HepG2 (cell line): Measurements from ENCODE around the gene CXorf38. TPM values are rescaled to one million over a fixed set of nuclear protein-coding genes. Genes with fewer than 3 reads are reported as not detected.
"Not testable (repeated sequence)": the region's sequence is repeated elsewhere in the genome, so short reads cannot be mapped to it uniquely, and the experiment has no call there.

Experiments used
- ATAC-seq: fragments of 200-7000 bp; cut with Tn5 transposase; 3 replicates; pipeline ENCODE4 v1.9.1; 2020; ENCODE audit warnings: mild to moderate bottlenecking, moderate library complexity
- BruUV-seq: library from RNA; stranded (reverse); fragments of 400-500 nt; replicated peaks from 2 replicates; lab custom pipeline; 2021; lab: Mats Ljungman, UMichigan
- CTCF ChIA-PET: fragments of 300-600 bp; formaldehyde crosslinking; extraction: SDS; loops from one replicate; lab custom pipeline; 2021; ENCODE audit warnings: low total read pairs, inconsistent platforms, low intra/inter-chr PET ratio; lab: Yijun Ruan, JAX
- POLR2A ChIA-PET: fragments of 350-600 bp; sonication (Branson Sonifier 250); formaldehyde crosslinking; loops from one replicate; lab custom pipeline; 2020; ENCODE audit warnings: antibody characterized with exemption, inconsistent platforms; lab: Yijun Ruan, JAX
- DNase-seq: peaks from one replicate; pipeline ENCODE4 v3.0.0-alpha.2; 2015; ENCODE audit warnings: low spot score
- FAIRE-seq: peaks from 3 replicates; lab custom pipeline; 2011; peaks lifted over from hg19 to GRCh38; lab: Jason Lieb, UNC
- H2AFZ ChIP-seq: one replicate; pipeline ENCODE4 v1.6.1; 2011; ENCODE audit warnings: low read length, inconsistent platforms
- H3K27ac ChIP-seq: fragments of 300-600 bp; 3 replicates; pipeline ENCODE4 v1.8.0; 2011; ENCODE audit warnings: mixed run types, mild to moderate bottlenecking, mixed read lengths, low read length, inconsistent platforms; ENCODE audit not compliant: insufficient read depth; ENCODE audit errors: extremely low read length
- H3K27me3 ChIP-seq, 2 experiments: fragments of 200-600 bp in 1 of 2; 2 replicates in 1 of 2; 3 replicates in 1 of 2; pipeline versions ENCODE4 v1.6.0 to v1.8.0; 2011; ENCODE audit warnings: low read length in 2 of 2, mild to moderate bottlenecking in 2 of 2, moderate library complexity in 2 of 2, inconsistent platforms in 1 of 2; ENCODE audit not compliant: insufficient read depth in 2 of 2, control insufficient read depth in 1 of 2
- H3K36me3 ChIP-seq, 2 experiments: fragments of 200-600 bp in 1 of 2; replicated peaks in 1 of 2; 2 replicates in 1 of 2; 3 replicates in 1 of 2; pipeline versions ENCODE4 v1.5.1 to v1.8.0; 2011; ENCODE audit warnings: low read length in 2 of 2, inconsistent platforms in 1 of 2; ENCODE audit not compliant: insufficient read depth in 2 of 2, control insufficient read depth in 1 of 2
- H3K4me1 ChIP-seq: 2 replicates; pipeline ENCODE4 v1.5.1; 2012; ENCODE audit warnings: low read length, inconsistent platforms; ENCODE audit not compliant: insufficient read depth
- H3K4me2 ChIP-seq: 2 replicates; pipeline ENCODE4 v1.6.0; 2011; ENCODE audit warnings: low read depth, low read length, inconsistent platforms
- H3K4me3 ChIP-seq, 3 experiments: fragments of 200-600 bp in 1 of 3; sonication (generic), shearing (Covaris generic) in 1 of 3; replicated peaks in 1 of 3; 2 replicates each; pipeline ENCODE4 v1.5.1; 2011 to 2016; ENCODE audit warnings: low read length in 3 of 3, inconsistent platforms in 2 of 3, low read depth in 2 of 3, mild to moderate bottlenecking in 2 of 3, control low read depth in 1 of 3, mixed read lengths in 1 of 3; ENCODE audit not compliant: insufficient read depth in 1 of 3
- H3K79me2 ChIP-seq: one replicate; pipeline ENCODE4 v1.6.1; 2011; ENCODE audit warnings: low read length, inconsistent platforms; ENCODE audit not compliant: insufficient read depth
- H3K9ac ChIP-seq: 2 replicates; pipeline ENCODE4 v1.6.0; 2011; ENCODE audit warnings: mild to moderate bottlenecking, low read depth, low read length, inconsistent platforms; ENCODE audit not compliant: insufficient read depth
- H3K9me3 ChIP-seq: 2 replicates; pipeline ENCODE4 v1.5.1; 2012; ENCODE audit warnings: mild to moderate bottlenecking, low read length
- H4K20me1 ChIP-seq: 2 replicates; pipeline ENCODE4 v1.6.0; 2011; ENCODE audit warnings: inconsistent platforms, mild to moderate bottlenecking, low read length, moderate library complexity; ENCODE audit not compliant: insufficient read depth
- DZIP1 ChIP-seq: sonication (generic); formaldehyde crosslinking; IDR thresholded peaks from 2 replicates; pipeline ENCODE4 v1.5.0; 2020; ENCODE audit warnings: mild to moderate bottlenecking, missing genetic modification reagents
- HBP1 ChIP-seq: IDR thresholded peaks from 2 replicates; pipeline ENCODE4 v1.6.1; 2016; ENCODE audit warnings: low read depth, control low read depth
- HOXA7 ChIP-seq: sonication (generic); formaldehyde crosslinking; IDR thresholded peaks from 2 replicates; pipeline ENCODE4 v1.8.1; 2022; ENCODE audit warnings: mild to moderate bottlenecking, missing genetic modification reagents, moderate library complexity
- LBX2 ChIP-seq: sonication (generic); formaldehyde crosslinking; IDR thresholded peaks from 2 replicates; pipeline ENCODE4 v1.5.0; 2020; ENCODE audit warnings: missing genetic modification reagents, mild to moderate bottlenecking, borderline replicate concordance
- POLR2A ChIP-seq, 2 experiments: IDR thresholded peaks; 2 replicates each; pipeline ENCODE4 v1.6.1; 2011; ENCODE audit warnings: low read depth in 2 of 2, low read length in 2 of 2, mild to moderate bottlenecking in 1 of 2, moderate library complexity in 1 of 2; ENCODE audit not compliant: insufficient read depth in 1 of 2
- RFX1 ChIP-seq: fragments of 450-650 bp; IDR thresholded peaks from 2 replicates; pipeline ENCODE4 v1.6.1; 2017
- TCF12 ChIP-seq, 2 experiments: fragments of 450-650 bp in 1 of 2; sonication (generic) in 1 of 2; formaldehyde crosslinking in 1 of 2; IDR thresholded peaks; 2 replicates each; pipeline versions ENCODE4 v1.6.1 to v1.8.0; 2017 to 2022; ENCODE audit warnings: antibody characterized with exemption in 1 of 2, mild to moderate bottlenecking in 1 of 2, missing genetic modification reagents in 1 of 2, moderate library complexity in 1 of 2
- TCF7 ChIP-seq: sonication (generic); IDR thresholded peaks from 2 replicates; pipeline ENCODE4 v1.6.1; 2016; ENCODE audit warnings: antibody characterized with exemption, low read depth
- TRIM22 ChIP-seq: fragments of 450-650 bp; IDR thresholded peaks from 2 replicates; pipeline ENCODE4 v1.6.1; 2017
- ZNF225 ChIP-seq: sonication (generic); formaldehyde crosslinking; IDR thresholded peaks from 2 replicates; pipeline ENCODE4 v1.4.0; 2020; ENCODE audit warnings: mild to moderate bottlenecking, missing genetic modification reagents
- ZNF724P ChIP-seq: sonication (generic); formaldehyde crosslinking; IDR thresholded peaks from 2 replicates; pipeline ENCODE4 v1.8.0; 2022; ENCODE audit warnings: missing genetic modification reagents, borderline replicate concordance
- WGBS: methylation state at CpG from one replicate; pipeline ENCODE4 v1.1.6; 2017; ENCODE audit warnings: low lambda C conversion rate; 5-methylcytosine and 5-hydroxymethylcytosine counted together
- in situ Hi-C: cut with HindIII; loops from 2 replicates; pipeline ENCODE4 v1.10.0; 2017; ENCODE audit warnings: low pct_unique_long_range_greater_than_20kb; ENCODE audit not compliant: extremely low pct_ligation_motif_present
- intact Hi-C: fragments of 100-400 bp; cut with micrococcal nuclease; formaldehyde crosslinking; loops from one replicate; pipeline ENCODE4 v1.10.0; 2022; ENCODE audit not compliant: unreplicated experiment
- polyA plus RNA-seq, 8 experiments: library from polyadenylated mRNA; depleted of rRNA in 3 of 8; stranded (reverse) in 7 of 8; unstranded in 1 of 8; fragments of >200 nt; fragmentation: Illumina TruSeq in 4 of 8; extraction: Trizol in 4 of 8; gene quantifications; 2 replicates each; pipeline versions ENCODE4 v1.2.1 to v1.2.3, GENCODE V29; 2011 to 2016; ENCODE audit warnings: low read depth in 4 of 8, missing spikeins in 1 of 8, mixed read lengths in 1 of 8; ENCODE audit not compliant: insufficient read depth in 1 of 8
- total RNA-seq, 5 experiments: library from RNA; depleted of rRNA; stranded (reverse); fragments of >200 nt; fragmentation: Illumina TruSeq; extraction: Trizol; gene quantifications; 2 replicates each; pipeline ENCODE4 v1.2.3, GENCODE V29; 2016; ENCODE audit warnings: low read depth in 1 of 5

CXorf38 gene
- total and polyA plus RNA-seq, 2 of the 13 experiments (the other 11 are each of a cell fraction or from before 2014, with no cell fraction given), result 4.6 to 6.7 TPM

- TF ChIP-seq HBP1 (CRISPR knock-in tag) (no peak), ZNF724P (no peak), ZNF225 (CRISPR knock-in tag) (no peak)
These were observed 40.0 kb downstream of the CXorf38 start (continued) for GRCh38 chrX:40607381-40607780.

- H3K9ac ChIP-seq, result no peak overlapping the region
- no peaks in the 10 kb centered on the region for H4K20me1 ChIP-seq
- no peak for ATAC-seq
- H3K79me2 ChIP-seq, result no peaks in the 10 kb centered on the region
- in situ Hi-C loops (no loop called here), intact Hi-C loops (no loop called here)
- no peaks in the 10 kb centered on the region for H3K9me3 ChIP-seq
- TF ChIP-seq HOXA7, result no peak
- TF ChIP-seq TCF7, result no peak
- TF ChIP-seq RFX1, result no peak
- no peak for TF ChIP-seq LBX2 (CRISPR knock-in tag)
- TF ChIP-seq TRIM22, result no peak
- TF ChIP-seq TCF12 (IDR thresholded peaks at IDR 0.05), result no peak
- no peak for TF ChIP-seq TCF12 (CRISPR knock-in tag; IDR thresholded peaks at IDR 0.05)
- TF ChIP-seq DZIP1, result no peak
- no peak for TF ChIP-seq POLR2A (IDR thresholded peaks at IDR 0.05; ENCODE audit: insufficient read depth in 1 of 2, low read depth in 2 of 2, low read length in 2 of 2)
- ChIA-PET CTCF (no interaction called here), POLR2A (no interaction called here)
- no peak for FAIRE-seq
- H3K27ac ChIP-seq, result no peak overlapping the region
- no peaks in the 10 kb centered on the region for H3K36me3 ChIP-seq
- no peak overlapping the region for H2AFZ ChIP-seq
- no TSS peak for BruUV-seq
- DNase-seq, result no peak
- H3K27me3 ChIP-seq, result no peaks in the 10 kb centered on the region
- 93% methylated on average over 6 of the region's 6 CpGs for WGBS
- no peaks in the 10 kb centered on the region for H3K4me1 ChIP-seq
- no peak overlapping the region for H3K4me2 ChIP-seq
- no peak overlapping the region for H3K4me3 ChIP-seq
These were observed 43.9 kb downstream of the CXorf38 start for GRCh38 chrX:40603446-40603845.

GRCh38 chrX:40589616-40590321 lies 57.6 kb downstream of the CXorf38 start:
- H3K9me3 ChIP-seq, H3K4me2 ChIP-seq, FAIRE-seq, DNase-seq, CTCF ChIA-PET, BruUV-seq, in situ Hi-C loops, ATAC-seq, H3K4me3 ChIP-seq, H3K36me3 ChIP-seq, H3K27me3 ChIP-seq, H4K20me1 ChIP-seq, H3K27ac ChIP-seq, H2AFZ ChIP-seq, H3K79me2 ChIP-seq, H3K9ac ChIP-seq: not testable (repeated sequence)
- intact Hi-C loops, result loop anchor here (10.0 kb wide), 1 partner anchor 55 kb away; the partner anchor contains the start of gene CXorf38
- POLR2A ChIA-PET, result interaction anchor here (1.5 kb wide), 1 partner anchor 9 kb away, joined by 4 read pairs; the partner anchor contains the start of gene ATP6AP2
- WGBS, result 99% methylated on average over 6 of the region's 6 CpGs
- H3K4me1 ChIP-seq, result 0 out of 2 replicates have a peak, but pooled peaks cover 21% of the 10 kb centered on the region
